ENCODE results near the gene EHMT1. TPM values are rescaled to one million over a fixed set of nuclear protein-coding genes. Genes with fewer than 3 reads are reported as not detected.

Gene EHMT1
- total RNA-seq, 4 donors from 2014 or later: 77.2 to 300 (median 161) TPM

GRCh38 chr9:137833721-137834613 lies 215.2 kb downstream of the EHMT1 start:
- H3K27ac ChIP-seq: no peak overlapping the region
- H3K36me3 ChIP-seq: peaks cover 0 to 68% (median 0%) of the 10 kb centered on the region in 3 donors
- H3K9me3 ChIP-seq: no peaks in the 10 kb centered on the region
- no peaks in the 10 kb centered on the region for H3K27me3 ChIP-seq
- H3K4me3 ChIP-seq: no peak overlapping the region
- DNase-seq: no peak
- H3K4me1 ChIP-seq: no peaks in the 10 kb centered on the region
- TF ChIP-seq CTCF (IDR thresholded peaks at IDR 0.05): no peak
- TF ChIP-seq POLR2A (IDR thresholded peaks at IDR 0.05): no peak

GRCh38 chr9:137834846-137835546 lies 216.2 kb downstream of the EHMT1 start:
- H3K27me3 ChIP-seq: no peaks in the 10 kb centered on the region
- H3K4me3 ChIP-seq: no peak overlapping the region
- TF ChIP-seq POLR2A (IDR thresholded peaks at IDR 0.05): no peak
- TF ChIP-seq CTCF (IDR thresholded peaks at IDR 0.05): no peak
- H3K27ac ChIP-seq: no peak overlapping the region
- no peaks in the 10 kb centered on the region for H3K9me3 ChIP-seq
- peak in 1 of 3 donors; percentile 39 for DNase-seq
- no peaks in the 10 kb centered on the region for H3K4me1 ChIP-seq
- peaks cover 0 to 61% (median 0%) of the 10 kb centered on the region in 3 donors for H3K36me3 ChIP-seq

- Histone ChIP-seq H3K9me3 (no peaks in the 10 kb centered on the region), H3K27me3 (no peaks in the 10 kb centered on the region), H3K4me3 (no peak overlapping the region), H3K27ac (no peak overlapping the region), H3K36me3 (peaks cover 0 to 59% (median 0%) of the 10 kb centered on the region in 3 donors), H3K4me1 (no peaks in the 10 kb centered on the region)
- DNase-seq: no peak
- TF ChIP-seq CTCF (IDR thresholded peaks at IDR 0.05): no peak
These were observed 217.5 kb downstream of the EHMT1 start for GRCh38 chr9:137836151-137836830.

GRCh38 chr9:137836831-137837241 lies 218.0 kb downstream of the EHMT1 start:
- peaks cover 0 to 55% (median 0%) of the 10 kb centered on the region in 3 donors for H3K36me3 ChIP-seq
- DNase-seq: peak in 1 of 3 donors; percentile 44
- H3K27me3 ChIP-seq: no peaks in the 10 kb centered on the region
- no peaks in the 10 kb centered on the region for H3K9me3 ChIP-seq
- TF ChIP-seq POLR2A (IDR thresholded peaks at IDR 0.05) (no peak), CTCF (IDR thresholded peaks at IDR 0.05) (no peak)
- no peak overlapping the region for H3K4me3 ChIP-seq
- H3K4me1 ChIP-seq: no peaks in the 10 kb centered on the region
- H3K27ac ChIP-seq: no peak overlapping the region

Measured in Peyer's patch (tissue), 4 donors.